GM10266 (cell line): ENCODE data around the gene COL1A1.
A peak's percentile ranks its signal among the peaks of the same experiment; 100 is the strongest.

ENCODE experiments used
- DNase-seq: peaks from one replicate; pipeline ENCODE4 v3.0.0; 2012; ENCODE audit errors: extremely low spot score
- CTCF ChIP-seq: IDR thresholded peaks from 2 replicates; pipeline ENCODE4 v1.5.1; 2012; ENCODE audit warnings: mild to moderate bottlenecking, low read depth; ENCODE audit not compliant: control insufficient read depth, insufficient read depth; ENCODE audit errors: missing control alignments

COL1A1 gene

GRCh38 chr17:50199211-50199802, 2.1 kb downstream of the COL1A1 start:
- no peak for DNase-seq
- TF ChIP-seq CTCF = no peak

DNA sequence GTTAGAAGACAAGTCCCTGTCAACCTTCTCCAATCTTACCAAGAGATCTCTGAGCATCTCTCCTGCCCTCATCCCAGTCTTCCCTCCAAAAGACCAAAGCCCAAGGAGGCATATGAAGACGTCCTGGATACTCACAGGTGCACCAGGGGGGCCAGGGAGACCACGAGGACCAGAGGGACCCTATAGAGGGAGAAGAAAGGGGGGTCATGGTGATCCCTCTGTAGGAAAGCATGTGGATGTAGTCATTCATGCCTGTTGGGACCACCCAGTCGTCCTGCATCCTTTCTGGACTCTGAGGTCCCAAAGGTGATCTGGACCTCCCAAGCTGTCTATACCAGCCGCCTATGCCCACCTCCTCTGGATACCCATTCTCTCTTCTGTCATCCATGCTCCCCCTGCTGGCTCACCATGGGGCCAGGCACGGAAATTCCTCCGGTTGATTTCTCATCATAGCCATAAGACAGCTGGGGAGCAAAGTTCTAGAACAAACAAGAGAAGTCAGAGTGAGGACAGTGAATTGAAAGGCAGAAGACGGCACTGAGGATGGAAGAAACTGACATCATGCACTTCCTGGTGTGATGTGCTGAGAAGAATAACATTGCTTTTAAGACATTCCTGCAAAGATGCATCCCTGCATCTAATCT, 3.3 kb downstream of the COL1A1 start:
- peak; percentile 85 for TF ChIP-seq CTCF
- DNase-seq = peak; percentile 80

- TF ChIP-seq CTCF = no peak
- DNase-seq = no peak
Measured at GRCh38 chr17:50196826-50197225, 4.6 kb downstream of the COL1A1 start.

GRCh38 chr17:50196036-50196435, 5.4 kb downstream of the COL1A1 start:
- TF ChIP-seq CTCF = no peak

GRCh38 chr17:50194934-50195865, 6.2 kb downstream of the COL1A1 start:
- DNase-seq = no peak
- peak; percentile 14 for TF ChIP-seq CTCF

More at GRCh38 chr17:50196036-50196435, 5.4 kb downstream of the COL1A1 start:
- no peak for DNase-seq

- no peak for TF ChIP-seq CTCF
- no peak for DNase-seq
Measured at GRCh38 chr17:50194140-50194933, 7.1 kb downstream of the COL1A1 start.
